DMS153 treated with DMSO at 0.1 percent for 48 hours (cell line): ENCODE data around the gene DSCAML1.

Experiments
- DNase-seq: peaks from one replicate; lab custom pipeline; 2025; ENCODE audit not compliant: unreplicated experiment; lab: John Stamatoyannopoulos, UW

DSCAML1 gene

DNA sequence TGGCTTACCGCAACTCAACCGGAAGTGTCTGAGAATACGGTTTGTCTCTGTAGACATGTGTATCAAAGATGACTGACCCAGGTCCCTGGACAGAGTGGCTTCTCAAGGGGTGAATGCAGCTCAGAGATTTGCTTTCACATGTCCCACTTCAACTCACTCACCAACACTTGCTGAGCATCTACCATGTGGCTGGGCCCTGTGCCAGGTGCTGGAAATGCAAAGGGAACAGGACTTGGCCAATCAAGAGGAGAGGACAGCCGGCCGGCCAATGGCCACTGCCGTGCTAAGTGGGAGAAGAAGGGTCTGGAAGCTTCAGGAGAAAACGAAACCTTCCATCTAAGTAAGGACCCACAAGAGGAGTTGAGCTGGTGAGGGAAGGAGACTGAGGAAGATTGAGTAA lies 318.1 kb downstream of the DSCAML1 start:
- DNase-seq, result no peak

DNA sequence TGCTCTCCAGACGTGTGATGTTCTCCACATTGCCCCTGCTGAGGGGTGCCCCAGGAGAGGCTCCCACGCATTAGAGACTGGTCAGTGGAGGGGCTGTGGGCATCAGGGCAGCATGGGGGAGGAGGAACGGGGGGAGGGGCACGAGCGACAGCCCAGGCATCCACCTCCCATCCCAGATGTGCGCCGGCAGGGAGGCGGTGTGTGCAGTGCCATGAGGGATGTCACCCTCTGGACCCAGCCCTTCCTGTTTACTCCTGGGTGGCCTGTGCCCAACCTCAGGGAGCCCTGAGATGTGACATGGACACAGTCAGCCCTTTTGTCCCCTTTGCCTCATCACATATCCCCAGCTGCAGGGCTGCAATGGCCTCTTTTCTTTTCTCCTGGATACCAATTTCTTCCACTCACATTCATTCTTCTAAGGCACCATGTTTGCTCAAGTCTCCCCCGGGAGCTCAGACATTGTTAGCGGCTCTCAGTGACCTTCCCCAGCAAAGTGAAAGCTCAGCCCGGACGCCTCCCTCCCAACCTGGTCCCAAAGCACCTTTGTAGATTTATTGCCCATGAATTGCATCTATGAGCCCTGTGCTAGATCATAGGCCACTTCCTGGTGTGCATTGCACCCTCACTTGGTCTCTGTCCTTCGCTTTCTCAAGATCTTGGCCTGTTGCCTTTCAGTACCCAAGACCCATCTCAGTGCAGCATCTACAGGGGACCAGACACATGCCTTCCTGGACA lies 318.7 kb downstream of the DSCAML1 start:
- peak; percentile 21 for DNase-seq

DNA sequence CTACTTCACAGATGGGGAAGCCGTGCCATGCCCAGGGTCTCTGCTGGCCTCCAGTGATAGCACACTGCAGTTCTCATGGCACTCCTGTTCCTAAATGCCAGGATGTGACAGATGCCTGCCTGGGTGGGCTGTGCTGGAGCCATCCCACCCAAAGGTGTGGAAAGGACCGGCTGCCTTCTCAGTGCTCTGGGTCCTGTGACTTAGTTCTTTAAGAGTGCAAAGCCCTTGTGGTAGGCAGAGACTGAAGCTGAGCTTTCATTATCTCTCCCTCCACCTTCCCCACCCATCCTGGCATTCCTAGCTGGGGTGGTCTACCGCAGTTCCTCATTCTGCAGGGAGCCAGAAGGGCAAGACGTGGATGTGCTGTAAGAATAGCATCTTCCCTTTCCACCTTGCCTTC lies 319.3 kb downstream of the DSCAML1 start:
- no peak for DNase-seq

DNA sequence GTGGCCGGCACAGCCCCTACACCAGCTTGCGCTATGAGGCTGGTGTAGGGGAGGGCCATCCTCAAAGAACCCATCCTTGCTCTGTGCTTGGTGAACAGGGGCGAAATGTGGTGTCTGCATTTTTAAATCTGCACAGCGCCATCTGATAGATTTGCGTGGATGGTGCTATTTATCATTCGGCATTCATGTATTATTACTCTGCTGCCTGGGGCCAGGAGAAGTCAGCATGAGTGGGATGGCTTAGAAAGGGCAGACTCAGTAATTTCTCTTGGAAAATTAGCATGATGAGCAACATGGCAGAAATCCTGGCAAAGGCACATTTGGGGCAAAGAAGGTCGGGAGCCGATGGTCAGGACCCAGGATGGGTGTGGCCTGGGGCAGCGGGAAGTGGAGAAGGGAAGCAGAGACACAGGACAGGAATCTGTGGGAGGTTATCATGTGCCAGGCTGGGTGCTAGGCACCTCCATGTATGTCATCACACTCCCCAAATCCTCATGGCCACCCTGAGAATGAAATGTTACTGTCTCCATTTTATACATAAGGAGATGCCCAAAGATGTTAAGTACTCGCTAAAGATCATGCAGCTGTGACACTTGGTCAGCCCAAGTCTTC lies 320.4 kb downstream of the DSCAML1 start:
- no peak for DNase-seq

DNA sequence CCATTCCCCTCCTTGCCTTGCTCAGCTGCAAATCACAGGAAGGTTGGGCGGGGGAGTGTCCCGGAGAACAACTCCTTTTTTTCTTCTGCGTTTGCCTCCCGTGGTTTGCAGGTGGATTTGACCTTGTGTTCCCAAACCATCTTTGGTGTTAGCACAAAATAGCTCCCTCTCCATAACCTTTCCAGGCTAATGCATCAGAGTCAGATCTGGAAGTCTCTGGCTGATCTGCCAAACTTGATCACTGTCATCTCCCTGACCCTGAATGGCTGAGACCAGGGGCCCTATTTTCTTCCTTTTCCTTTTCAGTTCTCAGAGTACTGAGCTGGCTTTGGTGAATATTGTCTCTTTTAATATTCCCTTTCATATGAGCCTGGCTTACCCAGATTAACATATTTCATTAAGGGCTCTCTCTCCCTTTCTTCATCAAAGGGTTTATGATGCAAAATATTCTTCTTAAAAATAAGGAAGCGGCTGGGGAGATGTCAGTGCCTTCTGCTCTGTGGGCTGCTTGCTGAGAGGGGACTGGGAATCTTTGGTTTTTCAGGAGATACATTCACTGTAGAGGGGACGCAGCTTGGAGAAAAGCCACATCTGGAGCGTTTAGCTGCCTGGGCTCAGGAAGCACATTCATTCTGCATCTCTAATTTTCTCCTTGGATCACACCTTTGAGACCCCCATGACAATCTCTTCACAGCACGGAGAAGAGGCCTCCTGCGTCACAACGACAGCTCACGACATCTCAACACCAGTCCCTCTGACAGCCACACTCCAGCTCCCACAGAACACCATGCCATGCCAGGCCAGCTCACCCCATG lies 321.1 kb downstream of the DSCAML1 start:
- no peak for DNase-seq

DNA sequence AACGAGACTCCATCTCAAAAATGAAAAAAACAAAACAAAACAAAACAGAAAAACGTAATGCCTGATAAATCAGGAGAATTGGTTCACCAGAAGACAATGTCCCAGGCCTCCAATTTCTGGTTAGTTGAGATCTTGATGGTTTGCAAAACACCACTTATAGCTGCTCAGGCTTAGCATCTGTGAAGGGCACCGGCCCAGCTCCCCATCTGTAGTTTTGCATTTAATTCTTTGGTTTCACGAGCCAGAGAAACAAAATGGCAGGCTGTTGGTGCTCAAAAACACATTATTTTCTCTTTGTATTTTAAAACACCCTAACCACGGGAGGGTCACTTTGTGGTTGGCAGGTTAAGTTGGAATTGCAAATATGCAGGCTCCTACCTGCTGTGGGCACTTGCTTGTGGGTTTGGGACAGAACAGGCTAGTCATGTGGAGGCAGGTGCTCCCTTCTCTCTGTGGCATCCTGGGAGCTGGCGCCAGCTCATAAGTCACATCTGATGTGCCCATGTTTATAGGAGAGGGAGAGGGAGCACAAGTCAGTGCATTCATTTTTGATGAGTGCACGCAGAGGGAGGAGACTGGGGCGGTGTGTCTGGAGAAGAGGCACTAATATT lies 323.4 kb downstream of the DSCAML1 start:
- DNase-seq, result peak; percentile 89

DNA sequence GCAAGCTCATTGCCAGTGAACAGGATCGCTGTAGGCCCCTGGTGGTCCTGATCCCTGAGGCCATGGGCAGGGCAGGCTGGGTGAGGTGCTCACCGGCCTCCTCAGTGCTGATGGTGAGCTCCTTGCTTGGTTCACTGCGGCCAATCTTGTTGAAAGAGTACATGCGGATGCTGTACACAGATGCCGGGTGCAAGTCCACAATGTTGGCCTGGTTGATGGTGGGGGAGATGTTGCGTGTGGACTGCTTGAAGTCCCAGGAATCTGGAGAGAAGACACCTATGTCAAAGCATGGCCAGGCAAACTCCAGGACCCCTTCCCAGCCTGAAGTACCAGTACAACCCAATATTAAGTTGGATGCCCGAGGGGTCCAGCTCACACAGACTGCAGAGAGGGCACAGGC lies 325.2 kb downstream of the DSCAML1 start:
- no peak for DNase-seq

DNA sequence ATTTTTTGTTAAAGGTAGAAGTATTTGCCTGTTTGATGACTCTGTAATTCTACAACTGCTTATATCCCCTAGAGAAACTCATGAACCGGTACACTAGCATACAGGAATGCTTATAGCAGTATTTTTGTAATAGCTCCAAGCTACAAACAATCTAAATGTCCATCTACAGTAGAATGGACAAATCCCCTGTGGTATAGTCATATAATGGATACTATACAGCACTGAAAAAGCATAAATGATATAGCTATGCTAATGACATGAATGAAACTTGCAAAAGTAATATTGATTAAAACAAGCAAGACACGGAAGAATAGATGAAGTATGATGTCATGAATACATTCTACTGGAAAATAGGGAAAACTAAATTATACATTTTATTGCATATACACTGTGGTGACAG lies 326.4 kb downstream of the DSCAML1 start:
- no peak for DNase-seq

DNA sequence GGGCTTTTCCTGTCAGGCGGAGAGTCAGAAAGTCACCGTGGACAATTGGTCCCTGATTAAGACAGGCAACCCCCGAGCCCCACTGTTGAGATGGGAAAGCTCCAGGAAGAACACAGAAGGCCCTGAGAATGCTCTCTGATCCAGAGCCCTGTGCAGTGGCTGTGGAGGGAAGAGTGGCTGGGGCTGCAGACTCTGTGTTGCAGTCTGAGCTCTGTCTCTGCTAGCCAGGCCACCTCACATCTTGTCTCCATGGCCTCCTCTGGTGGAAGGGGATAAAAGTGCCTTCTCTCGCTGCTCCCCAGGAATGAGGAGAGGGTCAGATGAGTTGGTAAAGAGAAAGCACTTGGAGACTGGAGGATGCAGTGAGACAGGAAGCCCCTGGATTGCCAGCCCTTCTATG lies 328.1 kb downstream of the DSCAML1 start:
- no peak for DNase-seq

DNA sequence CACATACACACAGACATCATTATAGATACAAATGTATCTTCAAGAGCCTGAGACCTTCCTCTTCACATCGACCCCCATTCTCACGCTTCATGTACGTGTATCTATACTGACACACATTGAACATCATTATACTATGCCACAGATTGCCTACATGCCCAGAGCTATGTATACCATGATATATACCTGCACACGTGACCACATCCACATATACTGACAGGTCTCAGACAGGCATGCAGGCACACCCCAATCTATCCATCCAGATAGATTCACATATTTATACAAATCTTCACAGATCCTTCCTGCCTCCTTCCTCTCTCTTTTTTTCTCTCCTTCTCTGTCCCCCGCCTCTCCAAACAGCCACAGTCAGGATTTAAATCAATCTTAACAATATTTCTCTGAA lies 329.2 kb downstream of the DSCAML1 start:
- no peak for DNase-seq

DNA sequence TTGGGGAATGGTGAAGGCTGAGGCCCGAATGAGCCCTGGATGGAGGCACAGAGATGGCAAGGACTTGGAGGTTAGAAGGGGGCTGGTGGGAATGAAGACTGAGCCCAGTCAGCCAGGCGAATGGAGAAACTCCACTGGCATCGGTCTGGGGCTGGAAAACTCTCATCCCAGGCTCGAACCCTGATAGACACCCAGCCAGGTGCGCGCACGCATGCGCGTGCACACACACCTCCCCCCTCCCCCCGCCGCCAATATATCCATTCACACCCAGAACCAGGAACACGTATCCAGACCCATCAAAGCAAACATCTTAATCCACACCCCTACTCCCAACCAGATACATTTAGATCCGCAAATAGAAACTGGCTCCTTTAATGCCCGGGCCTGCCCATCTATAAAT lies 330.1 kb downstream of the DSCAML1 start:
- DNase-seq, result no peak

DNA sequence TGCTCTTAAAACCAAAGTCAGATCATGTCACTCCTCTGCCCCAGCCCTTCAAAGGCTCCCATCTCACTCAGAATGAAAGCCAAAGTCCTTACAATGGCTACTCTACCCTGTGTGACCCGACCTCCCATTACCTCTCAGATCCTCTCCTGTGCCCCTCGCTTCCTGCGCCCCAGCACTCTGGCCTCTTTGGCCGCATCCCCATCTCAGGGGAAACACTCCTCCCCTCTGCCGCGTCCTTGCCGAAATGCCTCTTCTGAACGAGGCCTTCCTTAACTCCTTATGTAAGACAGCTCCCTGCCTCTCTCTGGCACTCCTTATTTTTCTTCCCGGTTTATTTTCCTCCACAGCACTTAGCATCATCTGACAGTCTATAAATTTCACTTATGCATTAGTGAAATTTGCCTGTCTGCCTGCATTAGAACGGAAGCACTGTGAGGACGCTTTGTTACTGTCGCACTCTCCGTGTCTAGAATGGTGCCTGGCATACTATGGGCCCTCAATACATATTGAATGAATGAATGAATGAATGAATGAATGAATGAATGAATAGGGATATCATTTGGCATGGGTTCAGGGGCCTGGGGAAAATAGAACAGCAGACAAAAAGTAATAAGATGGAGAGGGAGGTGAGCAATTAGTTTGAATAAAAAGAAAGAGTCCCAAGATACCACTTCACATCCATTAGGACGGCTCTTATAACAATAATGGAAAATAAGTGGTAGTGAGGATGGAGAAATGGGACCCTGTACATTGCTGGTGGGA lies 331.6 kb downstream of the DSCAML1 start:
- DNase-seq, result no peak

DNA sequence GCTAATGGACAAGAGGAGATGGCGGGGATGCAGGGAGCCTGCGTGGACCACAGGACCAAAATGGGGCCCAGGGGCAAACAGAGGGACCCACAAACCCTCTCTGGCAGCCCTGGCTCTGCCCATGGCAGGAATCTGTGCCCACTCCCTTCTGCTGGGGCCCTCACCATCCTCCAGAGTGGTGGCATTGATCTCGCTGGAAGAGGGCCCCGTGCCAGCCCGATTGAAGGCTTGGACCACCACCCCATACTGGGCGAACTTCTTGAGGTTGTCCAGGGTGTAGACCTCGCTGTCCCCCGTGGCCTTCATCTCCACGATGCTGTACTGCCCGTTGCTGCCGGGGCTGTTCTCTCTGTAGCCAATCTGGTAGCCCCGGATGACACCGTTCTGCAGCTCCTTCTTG lies 332.2 kb downstream of the DSCAML1 start:
- DNase-seq, result no peak

DNA sequence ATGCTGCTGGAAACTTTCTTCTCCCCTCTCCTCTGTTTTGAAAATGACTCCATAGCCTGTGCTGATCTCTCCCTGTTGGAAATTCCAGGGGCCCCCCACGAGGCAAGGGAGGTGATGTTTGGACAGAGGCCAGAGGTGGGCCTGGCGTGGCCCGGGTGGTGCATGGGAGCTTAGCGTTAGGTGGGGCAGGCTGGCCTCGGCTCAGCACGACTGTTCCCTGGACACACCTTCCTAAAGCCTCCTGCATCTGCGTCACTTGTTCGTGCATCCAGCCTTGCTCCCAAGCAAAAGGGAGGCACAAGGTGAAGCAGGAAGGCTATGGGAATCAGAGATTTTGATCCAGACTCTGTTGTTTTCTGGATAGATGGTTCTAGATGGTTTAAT lies 334.2 kb downstream of the DSCAML1 start:
- no peak for DNase-seq

DNA sequence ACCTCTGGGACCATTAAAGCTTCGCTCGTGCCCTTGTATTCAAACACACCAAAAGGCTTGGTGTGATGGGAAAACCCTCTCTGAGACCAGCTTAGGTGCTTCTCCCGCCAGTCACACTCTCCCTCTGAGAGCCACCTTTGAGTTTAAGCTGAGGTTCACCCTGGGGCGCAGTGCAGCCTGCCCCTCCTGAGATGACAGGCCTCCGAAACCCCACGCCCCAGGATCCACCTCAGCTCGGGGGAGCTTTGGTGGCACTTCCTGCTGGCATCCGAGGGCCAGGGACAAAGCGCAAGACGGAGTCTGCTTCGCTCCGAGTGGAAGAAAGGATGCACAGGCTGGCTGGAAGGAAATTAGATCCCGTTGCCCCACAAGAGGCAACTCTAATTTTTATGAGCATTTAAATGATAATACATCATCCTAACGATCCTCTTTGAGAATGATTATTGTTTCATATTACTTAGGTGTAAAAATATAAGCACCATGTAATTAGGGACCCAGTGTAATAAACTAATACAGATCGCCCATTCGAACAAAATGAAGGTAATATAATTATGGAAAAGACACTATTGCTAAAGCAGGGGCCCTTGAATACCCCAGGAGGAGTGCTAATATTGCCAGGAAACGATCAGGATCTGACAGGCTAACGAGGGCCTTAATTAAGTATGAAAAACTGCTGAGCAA lies 334.7 kb downstream of the DSCAML1 start:
- no peak for DNase-seq

DNA sequence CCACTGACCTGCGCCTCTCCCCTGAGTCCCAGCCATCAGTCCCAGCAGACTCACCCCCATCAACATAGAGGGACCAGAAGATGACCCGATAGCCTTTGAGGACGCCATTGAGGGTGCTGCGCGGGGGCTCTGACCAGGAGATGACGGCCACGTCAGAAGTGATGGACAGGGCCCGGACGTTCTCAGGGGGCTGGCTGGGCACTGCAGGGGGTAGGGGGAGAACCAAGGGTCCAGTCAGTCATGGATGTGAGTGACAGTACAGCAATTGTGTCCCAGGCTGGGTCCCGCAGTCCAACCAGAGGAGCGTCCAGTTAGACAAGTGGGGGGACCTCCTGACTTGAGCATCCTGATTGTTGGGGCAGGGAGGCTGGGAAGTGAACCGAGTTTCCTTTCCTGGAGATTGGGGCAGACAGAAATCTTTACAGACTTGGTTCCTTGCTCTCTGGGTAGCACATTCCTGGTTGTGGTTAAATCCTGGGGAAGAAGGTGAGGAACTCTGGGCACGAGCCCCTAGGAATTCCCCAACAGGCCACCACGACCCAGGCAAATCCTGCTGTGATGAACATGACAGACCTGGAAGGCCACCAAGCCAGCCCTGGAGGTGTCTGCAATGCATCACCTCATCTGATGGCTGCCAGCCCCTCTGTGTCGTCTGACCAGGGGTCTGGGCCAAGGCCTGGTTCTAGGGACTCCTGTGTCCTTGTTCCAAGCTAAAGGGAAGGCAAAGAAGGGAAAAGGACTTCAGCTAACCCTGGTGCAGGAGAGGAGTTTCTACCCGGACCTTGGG lies 335.4 kb downstream of the DSCAML1 start:
- no peak for DNase-seq

DNA sequence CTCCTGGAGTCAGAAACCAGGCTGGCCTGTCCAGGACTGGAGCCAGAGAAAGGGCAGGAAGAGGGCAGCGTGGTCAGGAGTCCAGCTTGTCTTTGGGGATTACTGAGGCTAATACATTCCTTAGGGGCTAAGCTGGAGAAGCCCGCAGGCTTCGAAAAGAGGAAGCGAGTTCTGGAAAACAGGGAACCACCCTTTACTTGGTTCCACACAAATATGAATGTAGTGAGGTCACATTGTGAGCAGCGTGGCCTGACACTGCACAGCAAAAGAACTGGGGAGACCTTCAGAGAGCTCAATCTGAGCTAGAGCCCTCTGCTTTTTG lies 337.1 kb downstream of the DSCAML1 start:
- no peak for DNase-seq

DNA sequence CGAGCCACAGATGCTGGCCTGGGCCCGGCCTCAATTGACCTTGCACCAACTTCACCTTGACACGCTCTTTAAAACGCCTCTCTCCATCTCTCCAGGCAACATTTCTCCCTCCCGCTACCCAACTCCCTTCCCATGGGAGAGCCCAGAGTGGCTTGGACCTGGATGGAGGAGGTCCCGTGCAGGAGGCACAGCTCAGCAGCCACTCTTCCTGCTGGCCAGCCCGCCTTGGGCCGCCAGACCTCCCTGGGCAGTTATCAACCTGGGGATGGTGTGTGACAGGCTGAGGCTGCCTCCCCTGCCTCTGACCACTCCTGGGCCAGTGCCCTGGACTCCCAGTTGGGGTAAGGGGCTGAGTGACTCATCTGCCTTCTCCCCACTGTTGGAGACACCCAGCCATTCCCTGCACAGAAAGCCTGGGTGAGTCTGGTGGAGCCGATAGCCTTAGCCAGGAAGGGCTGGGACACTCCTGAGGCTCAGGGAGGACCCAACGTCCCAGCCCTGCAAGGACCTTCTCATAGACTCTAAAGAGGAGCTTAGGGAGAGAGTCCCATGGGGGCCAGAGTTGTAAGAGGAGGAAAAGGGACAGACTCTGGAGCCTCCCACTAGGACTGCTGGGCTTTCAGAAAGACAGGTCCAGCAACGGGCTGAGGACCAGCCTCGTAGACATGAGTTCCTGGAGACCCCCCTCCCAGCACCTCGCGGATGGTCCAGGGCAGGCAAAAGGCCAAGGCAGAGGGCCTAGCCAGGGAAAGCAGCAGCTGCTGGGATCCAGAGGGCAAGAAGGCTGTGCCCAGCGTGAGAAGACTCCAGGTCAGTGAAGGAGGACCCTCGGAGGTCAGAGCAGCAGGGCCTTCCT lies 337.7 kb downstream of the DSCAML1 start:
- no peak for DNase-seq
